Testis (tissue), 2 donors: ENCODE results near the gene AGFG2.

ENCODE experiments used
- CTCF ChIP-seq, 3 experiments: fragments of 450-650 bp in 2 of 3; fragments of 200-600 bp in 1 of 3; sonication (generic) in 1 of 3; IDR thresholded peaks; one replicate each; pipeline ENCODE4 v1.5.1; 2016 to 2019; ENCODE audit warnings: antibody characterized with exemption in 3 of 3, mild to moderate bottlenecking in 2 of 3, moderate library complexity in 1 of 3
- POLR2A ChIP-seq: fragments of 450-650 bp; IDR thresholded peaks from one replicate; pipeline ENCODE4 v1.6.1; 2017; ENCODE audit warnings: antibody characterized with exemption, mild to moderate bottlenecking, moderate library complexity

GRCh38 chr7:100595188-100595587 is 56.2 kb downstream of the AGFG2 start:
- TF ChIP-seq CTCF (IDR thresholded peaks at IDR 0.05) (no peak), POLR2A (no peak)
